GM18907 (cell line): ENCODE measurements around the gene GPR150.

Source experiments
- ATAC-seq: cut with Tn5 transposase; IDR thresholded peaks from one replicate; pipeline ENCODE4 v1.9.1; 2021; ENCODE audit warnings: mild to moderate bottlenecking, moderate library complexity; ENCODE audit not compliant: unreplicated experiment

GPR150 gene

DNA sequence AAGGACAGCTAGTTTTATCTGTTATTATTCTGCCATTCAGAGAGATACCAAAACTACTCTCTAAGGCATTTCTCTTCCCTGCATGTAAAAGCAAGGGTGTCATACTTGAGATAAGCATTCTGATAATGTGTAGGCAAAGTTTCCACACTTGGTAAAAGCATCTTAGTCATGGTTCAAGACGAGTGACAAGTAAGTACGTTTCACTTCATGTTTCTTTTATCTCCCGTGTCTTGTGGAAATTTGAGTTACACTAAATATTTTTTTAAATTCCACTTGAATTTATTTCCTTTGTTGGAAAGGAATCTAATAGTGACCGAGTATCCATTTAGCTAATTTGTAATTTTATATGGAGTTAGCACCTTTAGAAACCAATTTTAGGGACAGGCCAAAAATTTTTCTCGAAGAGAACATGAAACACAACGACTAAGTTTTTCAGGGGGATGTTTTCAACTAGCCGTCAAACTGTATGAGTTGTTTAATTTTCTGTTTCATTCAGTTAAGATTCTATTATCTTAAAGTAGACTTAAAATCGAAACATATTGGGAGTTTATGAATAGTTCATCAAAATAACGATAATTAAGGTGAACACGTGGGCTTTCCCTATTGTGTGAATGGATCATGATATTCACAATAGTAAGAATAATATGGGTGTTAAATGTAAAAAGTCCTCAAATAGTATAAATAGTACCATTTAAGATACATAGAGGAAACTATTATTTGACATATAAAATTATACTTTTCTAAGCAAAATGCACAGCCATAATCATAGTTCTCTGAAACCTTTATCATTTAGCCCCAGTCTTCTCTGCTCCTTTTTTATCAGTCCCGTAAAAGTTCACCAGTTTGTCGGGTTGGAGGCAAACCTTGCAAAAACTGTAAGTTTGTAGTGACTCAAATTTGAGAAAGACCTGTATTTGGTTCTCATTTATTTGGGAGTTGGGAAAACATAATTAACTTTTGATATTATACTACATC, 28.3 kb downstream of the GPR150 start:
- ATAC-seq, result no peak

DNA sequence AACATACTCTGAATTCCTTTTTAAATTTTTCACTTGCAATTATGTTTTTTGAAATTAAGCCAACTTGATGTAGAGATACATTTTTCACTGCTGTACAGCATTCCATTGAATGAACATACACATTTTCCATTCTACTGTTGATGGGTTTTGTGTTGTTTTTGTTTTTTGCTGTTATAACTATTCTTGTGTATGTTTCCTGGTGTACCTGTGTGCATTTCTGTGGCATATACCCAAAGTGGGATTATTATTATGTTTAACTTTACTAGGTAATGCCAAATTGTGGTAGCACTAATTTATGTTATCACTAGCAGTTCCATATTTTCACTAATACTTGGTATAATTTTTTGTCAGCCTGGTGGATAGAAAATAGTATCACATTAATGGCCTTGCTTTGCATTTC, 29.4 kb downstream of the GPR150 start:
- ATAC-seq, result no peak

DNA sequence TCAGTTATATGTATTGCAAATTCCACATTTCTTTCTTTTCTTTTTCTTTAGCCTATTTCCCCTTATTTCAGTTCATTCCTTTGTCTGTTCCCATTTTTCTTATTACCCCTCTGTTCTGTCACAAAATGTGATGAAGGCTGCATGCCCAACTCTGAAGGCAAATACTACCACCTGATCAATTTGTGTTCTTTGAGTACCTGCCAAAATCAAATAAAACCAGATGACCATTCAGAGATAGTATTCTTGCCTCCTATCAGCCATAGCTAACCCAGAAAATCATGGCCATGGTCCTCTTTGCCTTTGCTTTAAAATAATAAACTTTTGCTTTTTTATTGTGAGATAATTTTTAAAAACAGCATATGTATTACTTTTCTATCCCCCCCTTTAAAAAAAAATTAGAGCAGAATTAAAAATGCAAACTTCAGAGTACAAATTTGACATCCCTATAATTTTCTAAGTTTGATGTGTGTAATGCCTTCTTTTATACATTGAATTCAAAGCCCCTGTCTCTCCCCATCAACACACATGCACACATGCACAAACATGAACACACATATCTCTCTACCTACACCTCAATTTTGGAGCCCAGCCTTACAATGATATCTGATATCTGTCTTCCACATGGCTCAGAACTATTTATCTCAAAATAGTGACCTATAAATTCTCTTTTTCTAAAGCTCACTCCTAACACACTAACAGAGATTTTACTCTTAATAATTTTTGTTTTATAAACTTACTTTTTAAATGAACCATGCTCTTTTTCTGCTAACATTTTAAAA, 30.1 kb downstream of the GPR150 start:
- no peak for ATAC-seq

DNA sequence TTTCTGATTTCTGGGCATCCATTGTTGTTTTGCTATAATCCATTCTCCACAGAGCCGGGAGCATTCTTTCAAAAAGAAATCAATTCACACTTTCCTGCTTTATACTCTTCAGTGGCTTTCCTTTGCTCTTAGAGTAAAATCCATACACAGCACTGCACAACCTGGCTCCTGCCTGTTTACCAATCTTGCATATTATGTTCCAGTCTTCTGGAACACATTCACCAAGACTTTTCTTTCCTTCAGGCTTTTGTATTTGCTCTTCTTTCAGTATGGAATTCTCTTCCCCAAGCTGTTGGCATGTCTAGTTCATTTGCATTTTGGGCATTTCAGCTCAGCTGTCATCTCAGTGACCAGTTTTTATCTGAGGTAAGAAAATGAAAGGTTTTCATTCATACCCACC, 33.0 kb downstream of the GPR150 start:
- no peak for ATAC-seq

DNA sequence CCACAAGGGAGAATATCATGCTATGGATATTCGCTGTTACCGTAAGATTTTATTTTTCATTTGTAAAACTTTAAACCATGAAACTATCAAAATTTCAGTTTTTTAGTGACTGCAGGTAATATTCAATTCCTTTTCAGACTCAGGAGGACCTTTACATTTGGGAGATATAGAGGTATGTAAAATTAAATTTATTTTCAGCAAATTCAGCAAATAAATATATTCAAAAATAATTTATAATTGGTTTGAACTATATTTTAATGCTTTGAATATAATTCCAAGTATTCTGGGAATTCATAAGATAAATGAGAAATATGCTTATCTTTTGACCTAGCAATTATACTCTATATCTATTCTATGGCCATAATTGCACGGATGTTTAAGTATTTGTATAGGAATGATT, 34.3 kb downstream of the GPR150 start:
- no peak for ATAC-seq

DNA sequence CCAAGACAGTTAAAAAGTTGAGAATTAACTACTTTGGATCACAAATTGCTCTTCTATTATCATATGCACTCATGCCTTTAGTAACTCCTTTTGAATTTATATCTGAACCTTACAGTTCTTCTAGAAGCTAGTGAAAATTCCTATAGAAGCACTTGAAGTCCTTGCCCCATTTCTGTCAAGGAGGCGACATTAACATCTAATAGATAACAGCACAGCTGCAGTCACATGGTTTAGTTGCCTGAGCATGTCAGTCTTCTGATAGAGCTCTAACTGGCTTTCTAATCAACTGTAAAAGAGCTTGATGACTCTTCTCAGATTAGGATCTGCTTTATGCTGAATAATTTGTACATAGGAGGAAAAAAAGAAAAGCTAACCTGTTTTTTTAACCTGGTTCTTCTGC, 35.7 kb downstream of the GPR150 start:
- ATAC-seq, result no peak

DNA sequence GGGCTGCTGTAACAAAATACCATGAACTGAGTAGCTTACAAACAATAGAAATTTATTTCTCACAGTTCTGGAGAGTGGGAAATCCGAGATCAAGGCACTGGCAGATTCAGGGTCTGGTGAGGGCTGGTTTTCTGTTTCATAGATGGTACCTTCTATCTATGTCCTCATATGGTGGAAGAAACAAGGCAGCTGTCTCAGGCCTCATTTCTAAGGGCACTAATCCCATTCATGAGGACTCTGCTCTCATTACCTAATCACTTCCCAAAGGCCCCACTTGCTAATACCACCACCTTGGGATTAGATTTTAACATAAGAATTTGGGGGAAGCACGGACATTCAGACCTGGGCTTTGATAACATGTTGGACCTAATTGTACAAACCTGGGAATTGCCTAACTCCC, 40.2 kb downstream of the GPR150 start:
- ATAC-seq, result no peak

DNA sequence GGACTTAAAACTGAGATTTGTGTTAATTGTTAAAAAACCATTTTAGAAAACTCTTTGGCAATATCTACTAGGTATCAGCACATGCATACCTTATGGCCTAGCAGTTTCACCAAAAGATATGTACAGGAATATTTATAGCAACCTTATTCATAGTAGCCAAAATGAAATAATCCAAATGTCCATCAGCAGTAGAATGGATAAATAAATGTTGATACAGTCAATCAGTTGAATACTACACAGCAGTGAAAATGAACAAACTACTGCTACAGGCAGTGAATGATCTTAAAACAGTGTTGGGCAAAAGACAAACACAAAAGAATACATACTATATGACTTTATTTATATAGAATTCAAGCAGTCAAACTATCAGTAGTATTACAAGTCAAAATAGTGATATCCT, 43.1 kb downstream of the GPR150 start:
- ATAC-seq, result no peak

DNA sequence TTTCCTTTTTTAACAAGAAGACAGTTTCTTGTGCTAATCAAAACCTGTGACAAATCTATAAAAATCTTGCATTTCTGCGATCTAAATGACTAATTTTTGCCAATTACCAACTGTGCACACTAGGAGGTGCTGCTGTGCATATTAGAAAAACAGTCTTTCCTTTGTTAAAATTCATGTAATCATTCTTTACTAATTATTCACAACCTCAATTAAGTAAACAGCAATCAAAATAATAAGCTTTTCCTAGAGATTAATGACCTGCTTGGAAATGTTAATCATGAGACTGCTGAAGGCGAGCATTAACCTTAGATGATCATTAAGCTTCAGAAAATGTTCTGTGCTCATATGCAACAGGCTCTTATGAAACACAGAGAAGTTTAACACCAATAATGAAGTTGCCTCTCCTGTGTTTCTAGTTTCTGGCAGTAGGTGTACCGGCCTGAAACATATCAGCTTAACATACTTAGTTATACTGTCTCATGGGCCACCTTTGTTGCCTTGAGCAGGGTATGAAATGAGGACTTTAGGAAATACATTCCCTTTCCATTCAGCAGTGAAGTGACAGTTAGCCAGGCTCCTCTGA, 44.4 kb downstream of the GPR150 start:
- no peak for ATAC-seq

DNA sequence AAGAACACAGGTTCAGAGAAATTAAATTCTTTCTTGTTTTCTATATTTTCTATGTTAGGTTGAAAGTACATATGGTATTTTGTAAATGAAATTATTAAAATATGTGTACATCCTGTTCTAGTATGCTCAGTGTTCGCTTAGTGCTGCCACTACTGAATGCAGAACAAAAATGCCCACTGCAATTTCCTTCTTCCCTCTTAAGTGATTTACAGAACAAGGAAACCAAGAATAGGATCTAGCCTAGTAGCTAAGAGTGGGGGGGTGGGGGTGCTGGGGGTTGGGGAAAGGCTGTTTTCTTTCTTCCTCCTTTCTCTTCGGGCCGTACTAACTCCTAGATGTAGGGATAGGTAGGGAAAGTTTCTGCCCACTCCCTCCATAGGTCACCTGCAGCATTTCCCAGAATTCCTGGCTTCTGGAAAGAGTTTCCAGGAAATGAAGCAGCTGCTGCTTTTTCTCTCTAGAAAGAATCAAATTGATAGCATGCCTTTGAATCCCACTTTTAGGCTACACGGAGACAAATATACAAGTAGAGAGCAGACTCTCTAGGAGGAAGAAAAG, 47.3 kb downstream of the GPR150 start:
- no peak for ATAC-seq

DNA sequence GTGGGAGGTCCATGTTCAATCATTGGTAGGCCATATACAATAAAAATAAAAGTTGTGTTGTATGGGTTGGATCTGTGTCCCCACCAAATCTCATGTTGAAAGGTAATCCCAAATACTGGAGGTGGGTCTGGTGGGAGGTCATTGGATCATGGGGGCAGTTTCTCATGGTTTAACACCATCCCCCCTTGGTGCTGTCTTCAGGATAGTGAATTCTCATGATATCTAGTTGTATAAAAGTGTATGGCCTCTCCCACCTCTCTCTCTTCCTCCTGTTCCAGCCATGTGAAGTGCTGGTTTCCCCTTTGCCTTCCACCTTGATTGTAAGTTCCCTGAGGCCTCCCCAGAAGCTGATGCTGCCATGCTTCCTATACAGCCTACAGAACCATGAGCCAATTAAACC, 47.8 kb downstream of the GPR150 start:
- no peak for ATAC-seq

DNA sequence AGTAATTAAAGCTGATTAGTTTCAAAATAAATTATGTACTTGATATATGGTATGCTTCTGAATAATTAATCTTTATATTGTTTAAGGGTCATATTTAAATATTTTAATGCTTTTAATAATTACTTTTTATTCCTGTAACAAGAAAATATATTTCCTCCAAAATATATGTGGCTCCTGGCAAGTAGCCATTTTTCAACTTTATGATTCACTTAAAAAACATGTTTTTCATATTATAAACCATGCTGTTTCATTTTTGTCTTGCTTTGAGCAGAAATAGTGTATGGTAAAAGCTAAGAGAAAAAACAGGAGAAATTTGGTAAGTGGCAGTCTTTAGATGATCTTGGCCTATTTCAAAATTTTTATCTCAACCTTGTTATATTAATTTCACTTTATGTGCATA, 48.3 kb downstream of the GPR150 start:
- no peak for ATAC-seq

DNA sequence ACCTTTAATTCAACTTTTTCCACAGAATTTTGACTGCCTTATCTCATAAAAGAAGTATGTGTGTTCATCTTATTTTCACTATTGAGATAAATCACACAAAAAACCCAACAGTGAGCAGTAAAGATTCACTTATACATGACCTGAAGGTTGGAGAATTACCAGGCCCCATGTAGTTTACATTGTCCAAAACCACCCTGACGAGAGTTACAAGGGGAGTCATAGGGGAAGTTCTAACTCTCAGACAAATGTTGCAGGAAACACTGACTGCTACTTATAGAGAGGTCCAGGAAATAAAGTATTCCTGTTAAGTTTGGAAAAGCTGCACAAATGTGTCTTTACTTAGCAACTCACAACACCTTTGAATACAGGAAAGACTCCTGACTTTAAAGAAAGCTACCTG, 48.8 kb downstream of the GPR150 start:
- ATAC-seq, result no peak

DNA sequence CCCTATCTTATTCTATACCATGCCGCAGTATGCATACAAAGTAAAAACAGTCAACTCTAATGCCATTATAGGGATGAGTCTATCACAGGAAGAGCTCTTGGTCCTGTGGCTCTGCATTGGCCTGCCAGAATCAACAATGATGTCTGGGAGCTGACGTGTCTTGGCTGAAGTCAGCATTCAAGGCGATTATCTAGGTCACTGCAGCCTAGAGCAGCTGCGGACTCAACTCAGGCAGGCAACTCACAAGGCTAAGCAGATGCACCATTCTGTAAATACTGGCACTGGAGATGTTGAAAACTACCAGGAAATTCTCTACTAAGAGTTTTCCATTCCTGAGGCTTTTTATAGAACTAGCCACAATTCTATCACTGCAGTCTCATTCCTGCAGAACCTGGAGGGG, 49.7 kb downstream of the GPR150 start:
- no peak for ATAC-seq

DNA sequence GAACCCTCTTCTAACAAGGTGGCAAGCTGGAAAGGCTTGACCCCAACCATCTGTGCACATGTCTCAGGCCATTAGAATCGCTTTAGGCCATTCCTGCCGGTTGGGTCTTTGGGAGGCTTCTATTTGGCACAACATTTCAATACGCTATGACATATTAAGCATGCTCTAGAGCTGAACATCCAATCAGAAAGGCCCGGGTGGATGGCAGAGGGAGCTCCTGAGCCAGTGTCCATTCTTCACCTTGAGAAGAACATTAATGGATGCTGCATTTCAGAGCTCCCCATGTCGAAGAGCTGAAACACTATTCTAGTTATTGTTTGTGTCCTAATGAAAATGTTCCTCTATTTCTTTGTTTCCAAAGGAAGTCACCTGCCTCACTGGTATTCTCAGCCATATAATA, 50.1 kb downstream of the GPR150 start:
- ATAC-seq, result no peak

DNA sequence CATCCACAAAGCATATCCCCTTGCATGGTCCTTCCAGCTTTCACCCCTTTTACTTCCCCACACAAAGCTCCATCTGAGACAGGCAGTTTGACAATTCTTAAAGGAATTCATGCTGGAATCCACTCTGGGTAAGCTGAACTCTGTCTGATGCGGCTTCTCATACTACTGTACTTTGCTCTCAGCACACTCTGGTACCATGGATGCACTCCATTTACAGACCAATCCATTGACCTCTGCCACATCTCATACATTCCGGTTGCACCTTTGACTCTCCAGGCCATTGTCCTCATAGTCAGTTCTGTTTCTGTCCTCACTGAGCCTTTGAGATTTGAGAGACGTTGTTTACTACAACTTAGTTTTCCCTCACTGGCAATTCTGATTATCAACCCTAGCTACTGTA, 50.7 kb downstream of the GPR150 start:
- ATAC-seq, result no peak
